ENCODE measurements around the gene MOBP.

DNA sequence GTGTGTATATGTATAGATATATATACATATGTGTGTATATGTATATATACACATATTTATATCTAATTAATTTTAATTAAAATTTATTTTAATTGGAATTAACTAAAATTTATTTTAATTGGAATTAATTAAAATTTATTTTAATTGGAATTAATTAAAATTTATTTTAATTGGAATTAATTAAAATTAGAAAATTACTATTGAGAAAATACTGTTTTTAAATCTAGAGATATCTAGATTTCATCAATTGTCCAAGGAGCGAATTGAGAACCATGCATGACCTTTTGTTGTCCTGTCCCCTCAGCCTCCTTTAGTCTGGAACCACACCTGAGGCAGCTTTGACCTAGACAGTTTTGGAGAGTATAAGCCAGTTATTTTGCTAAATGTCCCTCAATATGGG, 1.8 kb downstream of the MOBP start:
- TF ChIP-seq EZH2 (IDR thresholded peaks at IDR 0.05) (no peak), POLR2AphosphoS5 (IDR thresholded peaks at IDR 0.05; ENCODE audit: borderline replicate concordance, low read depth, low read length) (no peak), FOXP2 (optimal IDR thresholded peaks at IDR 0.05; ENCODE audit: control extremely low read depth, extremely low read length, insufficient read depth) (no peak)

Measured in SK-N-MC (cell line).